ENCODE measurements around the gene ZFHX3.

ZFHX3 gene

GRCh38 chr16:72959301-72959996 lies 88.5 kb downstream of the ZFHX3 start:
- Histone ChIP-seq H3K4me1 (peaks cover 21% of the 10 kb centered on the region), H3K27ac (no peak overlapping the region), H3K27me3 (no peaks in the 10 kb centered on the region), H3K9me3 (peaks cover 40% of the 10 kb centered on the region), H3K4me2 (no peak overlapping the region), H3K9ac (no peak overlapping the region), H4K20me1 (no peaks in the 10 kb centered on the region), H3K4me3 (no peak overlapping the region), H3K36me3 (no peaks in the 10 kb centered on the region)
- TF ChIP-seq Cebpa-rat (IDR thresholded peaks at IDR 0.05) = no peak

DNA sequence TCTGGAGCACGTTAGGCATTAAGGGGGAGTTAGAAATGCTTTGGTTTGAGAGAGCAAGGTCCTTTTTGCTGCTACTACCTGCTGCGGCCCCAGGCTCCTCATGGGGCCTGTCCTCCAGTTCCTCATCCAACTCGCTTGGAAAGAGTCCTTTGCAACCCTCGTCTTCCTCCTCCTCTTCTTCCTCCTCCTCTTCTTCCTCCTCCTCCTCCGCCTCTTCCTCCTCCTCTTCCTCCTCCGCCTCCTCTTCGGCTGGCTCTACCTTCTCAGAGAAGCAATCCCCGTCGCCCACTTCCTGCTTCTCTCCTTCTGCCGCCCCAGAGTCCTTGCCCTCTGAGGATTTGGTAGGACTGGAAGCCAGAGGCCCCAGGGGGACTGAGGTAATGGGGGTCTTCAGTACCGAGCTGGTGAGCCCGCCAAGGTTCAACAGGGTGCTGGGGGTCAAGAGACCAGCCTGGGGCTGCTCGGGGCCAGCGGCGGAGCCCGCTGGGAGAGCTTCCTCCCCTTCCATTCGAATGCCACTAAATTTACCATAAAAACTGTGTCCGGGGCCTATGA lies 89.3 kb downstream of the ZFHX3 start:
- Histone ChIP-seq H4K20me1 (no peaks in the 10 kb centered on the region), H3K36me3 (no peaks in the 10 kb centered on the region), H3K4me2 (no peak overlapping the region), H3K9ac (no peak overlapping the region), H3K9me3 (peaks cover 40% of the 10 kb centered on the region), H3K4me3 (no peak overlapping the region), H3K4me1 (peaks cover 21% of the 10 kb centered on the region), H3K27ac (no peak overlapping the region), H3K27me3 (no peaks in the 10 kb centered on the region)
- TF ChIP-seq Cebpa-rat (IDR thresholded peaks at IDR 0.05) = no peak

DNA sequence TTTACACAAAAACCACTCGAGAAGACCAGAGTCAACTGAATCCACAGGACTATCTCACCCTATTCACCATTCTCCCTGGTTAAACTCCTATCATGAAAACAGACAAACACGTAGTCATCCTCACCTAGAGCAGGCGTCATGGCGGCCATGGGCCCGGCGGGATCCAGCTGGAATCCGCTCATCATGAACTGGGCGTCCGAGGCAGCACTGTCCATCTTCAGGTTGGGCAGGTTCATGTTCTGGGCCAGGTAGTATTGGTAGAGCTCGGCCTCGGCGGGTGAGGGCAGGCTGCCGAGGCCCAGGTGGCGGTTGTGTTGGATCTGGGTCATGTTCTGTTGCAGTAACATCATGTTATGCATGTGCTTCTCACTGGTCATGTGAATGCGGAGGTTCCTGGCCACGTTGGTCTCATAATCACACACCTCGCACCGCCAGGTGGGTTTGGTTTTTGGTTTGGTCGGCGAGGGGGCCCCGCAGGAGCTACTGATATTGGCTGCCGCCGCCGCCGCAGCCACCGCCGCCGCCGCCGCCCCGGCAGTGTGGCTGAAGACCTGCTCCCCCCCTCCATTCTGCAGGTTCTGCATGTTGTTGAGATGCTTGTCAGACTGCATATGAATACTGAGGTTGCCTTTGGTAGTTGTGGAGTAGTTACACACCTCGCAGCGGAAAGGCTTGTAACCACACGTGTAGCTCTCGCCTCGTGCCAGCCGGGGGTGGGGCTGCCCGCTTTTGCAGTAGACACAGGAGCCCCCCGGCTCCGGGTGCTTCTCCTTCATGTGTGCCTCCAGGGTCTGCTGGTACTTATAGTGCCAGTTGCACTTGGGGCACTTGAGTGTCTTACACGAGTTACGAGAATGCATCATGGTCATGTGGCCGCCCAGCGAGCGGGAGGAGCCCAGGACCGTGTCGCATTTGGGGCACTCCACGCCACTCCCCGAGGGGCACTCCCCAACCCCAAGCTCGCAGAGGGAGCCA lies 90.3 kb downstream of the ZFHX3 start:
- no peaks in the 10 kb centered on the region for H3K36me3 ChIP-seq
- H3K9ac ChIP-seq = no peak overlapping the region
- no peaks in the 10 kb centered on the region for H4K20me1 ChIP-seq
- H3K9me3 ChIP-seq = peaks cover 40% of the 10 kb centered on the region
- no peak overlapping the region for H3K27ac ChIP-seq
- H3K4me1 ChIP-seq = peaks cover 21% of the 10 kb centered on the region
- TF ChIP-seq Cebpa-rat (IDR thresholded peaks at IDR 0.05) = no peak
- no peak overlapping the region for H3K4me3 ChIP-seq
- H3K27me3 ChIP-seq = no peaks in the 10 kb centered on the region
- no peak overlapping the region for H3K4me2 ChIP-seq

DNA sequence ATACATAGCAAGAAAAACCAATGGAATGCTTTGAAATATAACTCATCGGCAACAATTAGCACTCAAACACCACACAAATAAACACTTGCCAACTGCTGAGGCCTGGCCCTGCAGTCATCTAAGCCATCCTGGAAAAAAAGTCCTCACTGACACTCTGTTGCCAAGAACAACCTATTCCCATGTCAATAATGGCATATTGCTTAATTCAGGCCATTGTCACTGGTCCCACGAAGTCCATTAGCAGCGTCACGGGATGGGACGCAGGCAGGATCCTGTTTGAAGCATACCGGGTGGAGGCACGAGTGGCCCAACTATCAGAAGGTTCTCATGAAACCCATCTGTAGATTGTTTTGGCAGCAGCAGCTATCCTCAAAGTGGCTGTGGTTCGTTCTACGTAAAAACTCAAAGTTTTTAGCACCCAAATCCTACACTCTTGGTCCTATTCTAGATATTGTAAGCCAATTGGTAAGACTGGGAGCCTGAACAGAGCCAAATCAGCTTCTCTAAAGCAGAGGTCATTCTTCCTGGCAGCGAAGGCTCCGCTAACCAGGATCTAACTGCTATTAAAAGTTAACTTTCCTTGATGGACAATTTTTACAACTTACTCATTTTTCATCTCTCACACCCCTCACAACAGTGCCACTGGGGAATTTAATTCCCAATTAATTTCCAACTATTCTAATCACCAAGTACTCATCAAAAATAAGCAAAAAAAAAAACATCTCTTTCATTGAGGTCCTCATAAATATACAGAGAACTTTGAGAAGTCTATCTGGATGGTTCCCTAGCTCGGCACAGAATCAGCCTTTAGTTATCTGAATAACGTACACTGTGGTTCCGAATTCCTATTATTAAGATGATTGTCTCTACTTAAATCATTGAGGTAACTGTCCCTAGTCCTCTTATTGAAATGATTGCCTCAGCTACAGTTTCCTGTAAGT lies 91.5 kb downstream of the ZFHX3 start:
- no peak overlapping the region for H3K9ac ChIP-seq
- no peak overlapping the region for H3K27ac ChIP-seq
- H3K9me3 ChIP-seq = peaks cover 34% of the 10 kb centered on the region
- H4K20me1 ChIP-seq = no peaks in the 10 kb centered on the region
- no peaks in the 10 kb centered on the region for H3K36me3 ChIP-seq
- no peaks in the 10 kb centered on the region for H3K27me3 ChIP-seq
- no peak overlapping the region for H3K4me3 ChIP-seq
- TF ChIP-seq Cebpa-rat (IDR thresholded peaks at IDR 0.05) = no peak
- no peak overlapping the region for H3K4me2 ChIP-seq
- peaks cover 10% of the 10 kb centered on the region for H3K4me1 ChIP-seq

DNA sequence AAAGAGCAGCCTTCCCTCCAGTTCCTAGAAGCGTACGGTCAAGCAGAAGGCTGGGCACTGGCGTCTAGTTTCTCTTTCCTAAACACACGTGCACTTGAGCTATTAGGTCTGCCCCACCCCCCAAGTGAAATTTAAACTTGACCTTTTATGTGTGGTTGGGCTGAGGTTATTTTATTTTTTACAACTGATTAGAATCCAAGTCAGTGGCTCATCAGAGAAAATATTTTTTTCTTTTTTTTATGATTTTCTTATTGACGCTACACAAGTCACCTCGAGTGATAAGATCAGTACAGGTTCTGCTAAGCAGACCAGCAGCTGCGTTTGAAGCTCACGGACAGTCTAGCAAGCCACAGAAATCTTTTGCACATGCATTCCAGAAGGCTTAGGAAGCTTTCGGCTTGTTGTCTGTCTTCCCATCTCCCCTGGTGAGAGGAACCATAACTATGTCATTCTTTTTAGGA lies 95.1 kb downstream of the ZFHX3 start:
- H3K4me1 ChIP-seq = no peaks in the 10 kb centered on the region
- no peaks in the 10 kb centered on the region for H4K20me1 ChIP-seq
- H3K9me3 ChIP-seq = peaks cover 6% of the 10 kb centered on the region; the same call in 1 of the 2 replicates
- H3K4me2 ChIP-seq = no peak overlapping the region
- H3K36me3 ChIP-seq = no peaks in the 10 kb centered on the region
- H3K27me3 ChIP-seq = no peaks in the 10 kb centered on the region
- TF ChIP-seq Cebpa-rat (IDR thresholded peaks at IDR 0.05) = no peak
- H3K9ac ChIP-seq = no peak overlapping the region
- no peak overlapping the region for H3K4me3 ChIP-seq
- no peak overlapping the region for H3K27ac ChIP-seq

GRCh38 chr16:72952404-72952803 lies 95.5 kb downstream of the ZFHX3 start:
- Histone ChIP-seq H3K27ac (no peak overlapping the region), H3K4me1 (no peaks in the 10 kb centered on the region), H3K27me3 (no peaks in the 10 kb centered on the region), H4K20me1 (no peaks in the 10 kb centered on the region), H3K4me2 (no peak overlapping the region), H3K4me3 (no peak overlapping the region), H3K9me3 (peaks cover 1% of the 10 kb centered on the region; the same call in 1 of the 2 replicates), H3K9ac (no peak overlapping the region), H3K36me3 (no peaks in the 10 kb centered on the region)
- no peak for TF ChIP-seq Cebpa-rat (IDR thresholded peaks at IDR 0.05)

GRCh38 chr16:72951916-72952315 lies 96.0 kb downstream of the ZFHX3 start:
- Histone ChIP-seq H3K36me3 (no peaks in the 10 kb centered on the region), H3K4me3 (no peak overlapping the region), H3K27me3 (no peaks in the 10 kb centered on the region), H3K9me3 (no peaks in the 10 kb centered on the region), H3K27ac (no peak overlapping the region), H3K9ac (no peak overlapping the region), H4K20me1 (no peaks in the 10 kb centered on the region), H3K4me1 (no peaks in the 10 kb centered on the region), H3K4me2 (no peak overlapping the region)
- TF ChIP-seq Cebpa-rat (IDR thresholded peaks at IDR 0.05) = no peak

DNA sequence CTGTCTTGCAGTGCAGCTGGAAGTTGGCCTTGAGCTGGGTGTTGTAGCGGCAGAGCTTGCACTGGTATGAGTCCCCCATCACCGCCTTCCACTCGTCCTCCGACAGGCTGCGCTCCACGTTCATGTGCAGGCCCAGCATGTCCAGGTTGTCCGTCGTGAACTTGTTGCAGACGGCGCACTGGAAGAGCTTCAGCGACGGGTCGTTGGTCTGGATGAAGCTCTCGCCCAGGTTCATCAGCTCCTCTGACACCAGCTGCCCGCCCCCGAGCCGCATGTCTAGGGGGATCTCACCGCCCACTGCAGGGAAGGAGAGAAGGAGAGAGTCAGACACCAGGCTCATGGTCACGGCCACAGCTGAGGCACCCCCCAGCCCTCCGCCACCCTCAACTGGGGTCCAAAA lies 97.3 kb downstream of the ZFHX3 start:
- no peaks in the 10 kb centered on the region for H3K27me3 ChIP-seq
- H3K9me3 ChIP-seq = no peaks in the 10 kb centered on the region
- no peak overlapping the region for H3K4me3 ChIP-seq
- H3K9ac ChIP-seq = no peak overlapping the region
- H3K27ac ChIP-seq = no peak overlapping the region
- no peaks in the 10 kb centered on the region for H3K4me1 ChIP-seq
- H3K36me3 ChIP-seq = no peaks in the 10 kb centered on the region
- H4K20me1 ChIP-seq = no peaks in the 10 kb centered on the region
- H3K4me2 ChIP-seq = no peak overlapping the region
- TF ChIP-seq Cebpa-rat (IDR thresholded peaks at IDR 0.05) = no peak

DNA sequence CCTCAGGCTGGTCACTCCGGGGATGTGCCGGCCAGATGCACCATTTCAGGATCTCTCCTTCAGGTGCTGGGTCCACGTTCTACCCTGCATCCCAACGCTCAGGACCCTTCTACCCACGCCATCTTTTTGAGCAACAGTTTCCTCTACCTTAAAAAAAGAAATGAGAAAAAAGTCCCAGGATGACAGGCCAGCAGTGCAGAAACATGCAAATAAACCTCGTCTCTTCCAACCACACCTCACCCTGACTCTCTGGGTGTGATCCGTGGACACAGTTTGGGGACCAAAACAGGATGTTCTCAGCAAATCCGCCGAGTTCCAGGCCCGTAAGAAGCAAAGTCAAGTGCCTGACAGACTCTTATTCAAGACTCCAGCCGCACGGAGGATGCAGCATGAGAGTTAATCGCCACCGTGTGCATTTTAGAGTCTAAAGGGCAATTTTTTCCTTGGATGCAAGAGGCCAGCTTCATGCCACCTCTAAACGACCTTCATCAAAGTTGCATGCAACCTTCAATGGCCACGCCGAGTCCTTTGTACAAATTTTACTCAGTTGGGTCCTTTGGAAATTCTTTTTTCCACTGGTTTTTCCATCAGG lies 99.6 kb downstream of the ZFHX3 start:
- Histone ChIP-seq H3K36me3 (no peaks in the 10 kb centered on the region), H3K4me2 (no peak overlapping the region), H4K20me1 (no peaks in the 10 kb centered on the region), H3K4me1 (no peaks in the 10 kb centered on the region), H3K4me3 (no peak overlapping the region), H3K27me3 (no peaks in the 10 kb centered on the region), H3K9ac (no peak overlapping the region), H3K27ac (no peak overlapping the region), H3K9me3 (no peaks in the 10 kb centered on the region)
- no peak for TF ChIP-seq Cebpa-rat (IDR thresholded peaks at IDR 0.05)

All from BLaER1 (cell line).